K562 (cell line): ENCODE data around the gene AK5.

Source experiments
- EZH2 ChIP-seq: IDR thresholded peaks from 2 replicates; pipeline ENCODE4 v1.6.1; 2012; ENCODE audit warnings: low read depth, mild to moderate bottlenecking, inconsistent platforms, low read length, borderline replicate concordance
- HSF4 ChIP-seq: fragments of 250-450 bp; sonication (Bioruptor Pico); IDR thresholded peaks from 2 replicates; pipeline ENCODE4 v2.1.2; 2022; ENCODE audit warnings: mild to moderate bottlenecking, moderate library complexity, borderline replicate concordance
- POLR2AphosphoS5 ChIP-seq: IDR thresholded peaks from 2 replicates; pipeline ENCODE4 v1.6.1; 2011; ENCODE audit warnings: mild to moderate bottlenecking, low read depth, low read length, moderate library complexity; ENCODE audit not compliant: control insufficient read depth, insufficient read depth
- TCF7L2 ChIP-seq: fragments of 150-350 bp; IDR thresholded peaks from 2 replicates; pipeline ENCODE4 v1.6.1; 2016; ENCODE audit warnings: low read depth, mild to moderate bottlenecking, low read length, moderate library complexity
- U2AF1 ChIP-seq: fragments of 200-400 bp; formaldehyde crosslinking; optimal IDR thresholded peaks from 2 replicates; pipeline ENCODE3; 2017; ENCODE audit warnings: mild to moderate bottlenecking, low read depth, low read length, moderate library complexity
- ZNF217 ChIP-seq: sonication (generic); formaldehyde crosslinking; IDR thresholded peaks from 2 replicates; pipeline ENCODE4 v1.8.0; 2022; ENCODE audit warnings: mild to moderate bottlenecking, missing genetic modification reagents
- ZNF263 ChIP-seq: sonication (generic); formaldehyde crosslinking; IDR thresholded peaks from 2 replicates; pipeline ENCODE4 v1.8.0; 2022; ENCODE audit warnings: mild to moderate bottlenecking, missing genetic modification reagents, borderline replicate concordance

GRCh38 chr1:77412820-77413530, 131.2 kb downstream of the AK5 start:
- TF ChIP-seq POLR2AphosphoS5 = no peak
- no peak for TF ChIP-seq ZNF217 (CRISPR knock-in tag)
- no peak for TF ChIP-seq EZH2
- no peak for TF ChIP-seq HSF4 (CRISPR knock-in tag)
- no peak for TF ChIP-seq TCF7L2
- no peak for TF ChIP-seq ZNF263 (CRISPR knock-in tag)
- TF ChIP-seq U2AF1 = no peak
